GM10266 (cell line): Measurements from ENCODE around the gene KLHL8.

Source experiments
- DNase-seq: peaks from one replicate; pipeline ENCODE4 v3.0.0; 2012; ENCODE audit errors: extremely low spot score
- TF ChIP-seq, protein P1 (sequence below): IDR thresholded peaks from 2 replicates; pipeline ENCODE4 v1.5.1; 2012; ENCODE audit warnings: mild to moderate bottlenecking, low read depth; ENCODE audit not compliant: control insufficient read depth, insufficient read depth; ENCODE audit errors: missing control alignments

KLHL8 gene

DNA sequence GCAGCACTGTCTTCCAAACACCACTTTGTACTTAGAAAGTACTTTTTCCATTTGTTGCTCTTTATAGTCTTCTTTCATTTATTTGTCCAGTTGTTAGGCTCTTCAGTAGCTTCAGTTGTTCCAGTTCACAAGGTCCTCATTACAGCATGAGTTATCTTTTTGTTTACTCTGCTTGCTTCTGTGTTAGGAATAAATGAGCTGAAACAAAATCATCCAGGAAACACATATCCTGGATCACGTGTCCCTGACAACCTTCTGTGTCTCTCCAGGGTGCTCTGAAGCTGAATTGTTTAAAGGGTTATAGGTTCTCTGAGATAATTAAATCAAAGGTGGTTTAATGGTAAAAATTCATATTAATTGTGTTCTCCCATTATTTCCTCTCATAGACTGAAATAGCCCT, 19.9 kb upstream of the KLHL8 start:
- TF ChIP-seq, protein P1, sequence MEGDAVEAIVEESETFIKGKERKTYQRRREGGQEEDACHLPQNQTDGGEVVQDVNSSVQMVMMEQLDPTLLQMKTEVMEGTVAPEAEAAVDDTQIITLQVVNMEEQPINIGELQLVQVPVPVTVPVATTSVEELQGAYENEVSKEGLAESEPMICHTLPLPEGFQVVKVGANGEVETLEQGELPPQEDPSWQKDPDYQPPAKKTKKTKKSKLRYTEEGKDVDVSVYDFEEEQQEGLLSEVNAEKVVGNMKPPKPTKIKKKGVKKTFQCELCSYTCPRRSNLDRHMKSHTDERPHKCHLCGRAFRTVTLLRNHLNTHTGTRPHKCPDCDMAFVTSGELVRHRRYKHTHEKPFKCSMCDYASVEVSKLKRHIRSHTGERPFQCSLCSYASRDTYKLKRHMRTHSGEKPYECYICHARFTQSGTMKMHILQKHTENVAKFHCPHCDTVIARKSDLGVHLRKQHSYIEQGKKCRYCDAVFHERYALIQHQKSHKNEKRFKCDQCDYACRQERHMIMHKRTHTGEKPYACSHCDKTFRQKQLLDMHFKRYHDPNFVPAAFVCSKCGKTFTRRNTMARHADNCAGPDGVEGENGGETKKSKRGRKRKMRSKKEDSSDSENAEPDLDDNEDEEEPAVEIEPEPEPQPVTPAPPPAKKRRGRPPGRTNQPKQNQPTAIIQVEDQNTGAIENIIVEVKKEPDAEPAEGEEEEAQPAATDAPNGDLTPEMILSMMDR = no peak

DNA sequence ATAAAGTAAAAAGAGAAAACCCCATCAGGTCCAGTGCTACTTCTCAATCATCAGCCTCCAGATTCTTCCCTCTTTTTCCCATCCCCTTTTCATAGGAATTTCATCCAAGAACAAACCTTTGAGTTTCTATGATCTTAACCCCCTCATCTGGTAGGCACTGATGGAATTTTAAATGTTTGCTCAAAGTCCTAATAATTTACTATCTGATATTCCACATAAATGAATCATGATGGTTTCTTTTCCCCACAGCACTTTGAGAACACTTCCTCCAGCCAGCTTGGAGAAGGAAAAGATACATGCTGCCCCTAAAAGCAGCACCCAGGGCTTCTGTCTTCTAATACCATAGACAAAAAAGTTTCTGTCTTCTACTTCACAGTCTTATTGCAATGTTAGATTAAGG, 19.4 kb upstream of the KLHL8 start:
- TF ChIP-seq, protein P1 = no peak

More for the DNA sequence above, 19.9 kb upstream of the KLHL8 start:
- DNase-seq = no peak

DNA sequence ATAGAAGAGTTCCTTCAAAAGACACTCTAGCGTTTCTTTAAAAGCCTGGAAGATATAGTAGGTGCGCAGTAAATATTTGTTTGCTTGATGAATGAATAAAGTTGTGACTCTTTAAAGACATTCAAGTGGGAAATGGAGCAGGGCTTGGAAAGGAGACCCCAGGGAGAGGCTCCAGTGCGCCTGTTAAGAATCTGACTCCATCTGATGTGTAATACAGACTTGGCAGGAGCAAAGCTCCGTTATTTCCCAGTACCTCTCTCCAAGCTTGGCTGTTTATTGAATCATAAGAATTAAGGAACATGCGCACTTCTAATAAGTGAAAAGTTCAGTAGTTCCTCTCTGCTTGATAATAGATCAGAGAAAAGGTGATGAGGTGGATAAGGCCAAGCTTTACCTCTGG, 18.8 kb upstream of the KLHL8 start:
- TF ChIP-seq, protein P1 = no peak
- DNase-seq = no peak

More for the DNA sequence above, 19.4 kb upstream of the KLHL8 start:
- no peak for DNase-seq

DNA sequence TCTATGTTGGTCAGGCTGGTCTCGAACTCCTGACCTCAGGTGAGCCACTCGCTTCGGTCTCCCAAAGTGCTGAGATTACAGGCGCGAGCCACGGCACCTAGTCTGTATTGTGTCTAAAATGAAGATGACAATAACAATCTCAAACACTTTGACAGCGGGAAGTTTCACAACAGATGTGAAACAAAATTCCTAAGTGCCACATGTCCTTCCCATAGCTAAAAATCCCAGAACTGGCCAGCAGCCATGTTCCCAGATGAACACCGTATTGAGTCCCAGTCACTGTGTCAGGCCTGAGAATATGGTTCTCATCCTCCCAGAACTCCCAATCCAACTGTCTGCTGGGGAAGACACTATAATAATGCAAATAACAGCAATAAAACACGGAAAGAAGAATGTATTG, 16.4 kb upstream of the KLHL8 start:
- DNase-seq = no peak
- TF ChIP-seq, protein P1 = no peak

DNA sequence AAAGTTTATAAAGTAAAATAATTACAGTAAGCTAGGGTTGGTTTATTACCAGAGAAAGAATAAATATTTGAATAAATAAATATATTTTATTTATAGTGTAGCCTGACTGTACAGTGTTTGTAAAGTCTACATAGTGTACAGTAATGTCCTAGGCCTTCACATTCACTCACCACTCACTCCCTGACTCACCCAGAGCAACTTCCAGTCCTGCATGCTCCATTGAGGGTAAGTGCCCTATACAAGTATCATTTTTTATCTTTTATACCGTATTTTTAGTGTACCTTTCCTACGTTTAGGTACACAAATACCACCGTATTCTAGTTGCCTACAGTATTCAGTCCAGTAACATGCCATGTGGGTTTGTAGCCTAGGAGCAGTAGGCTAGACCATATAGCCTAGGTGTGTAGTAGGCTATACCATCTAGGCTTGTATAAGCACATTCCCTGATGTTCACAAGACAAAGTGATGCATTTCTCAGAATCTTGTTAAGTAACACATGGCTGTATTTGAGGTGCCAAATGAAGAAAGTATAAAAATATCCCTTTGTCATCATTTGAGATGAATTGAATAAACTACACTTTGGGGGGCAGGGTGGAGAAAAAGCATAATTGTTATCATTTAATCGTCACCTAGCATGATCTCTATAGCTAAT, 14.7 kb upstream of the KLHL8 start:
- DNase-seq = no peak
- TF ChIP-seq, protein P1 = no peak

DNA sequence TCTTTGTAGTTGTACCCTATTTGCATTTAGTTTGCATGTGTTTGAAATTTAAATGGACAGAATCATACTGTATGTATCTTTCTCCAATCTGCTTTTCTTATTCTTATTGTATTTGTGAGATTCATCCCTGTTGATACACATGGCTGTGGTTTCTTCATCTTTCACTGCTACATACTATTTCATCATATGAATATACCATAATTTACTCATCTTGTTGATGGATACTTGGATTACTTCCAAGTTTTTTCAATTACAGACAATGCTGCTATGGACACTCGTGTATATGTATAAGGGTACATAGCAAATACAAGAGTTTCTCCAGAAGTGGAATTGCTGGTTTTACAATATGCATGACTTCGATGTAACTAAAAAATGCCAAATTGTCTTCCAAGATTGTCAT, 11.8 kb upstream of the KLHL8 start:
- TF ChIP-seq, protein P1 = no peak
- DNase-seq = no peak

DNA sequence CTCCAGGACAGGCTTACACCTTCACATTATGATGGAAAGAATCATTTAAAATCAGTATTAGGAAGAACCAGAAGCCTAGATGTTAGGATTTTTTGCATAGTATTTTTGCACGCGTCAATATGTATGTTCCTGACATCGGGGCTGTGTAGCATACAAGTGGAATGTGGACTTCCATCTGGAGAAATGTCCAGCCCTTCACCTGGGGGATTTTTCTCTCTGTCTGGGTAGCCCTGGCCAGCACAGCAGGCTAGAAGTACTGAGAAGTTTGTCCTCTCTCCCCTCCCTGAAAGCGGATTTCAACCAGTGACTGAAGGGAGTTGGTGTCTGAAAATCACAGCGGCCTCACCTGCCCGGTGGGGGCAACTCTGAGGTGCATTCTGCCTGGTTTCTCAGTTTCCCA, 10.4 kb upstream of the KLHL8 start:
- TF ChIP-seq, protein P1 = no peak
- no peak for DNase-seq
